ENCODE data around the gene TK1. TPM values are rescaled to one million over a fixed set of nuclear protein-coding genes. Genes with fewer than 3 reads are reported as not detected.

The TK1 gene
- total RNA-seq, 1 experiment from 2014 or later: 89.7 TPM

- Mint-ChIP-seq H3K27ac (ENCODE audit: unreplicated experiment) (no peak overlapping the region), H3K4me1 (ENCODE audit: low read depth, unreplicated experiment) (no peaks in the 10 kb centered on the region), H3K9me3 (ENCODE audit: low read depth, unreplicated experiment) (no peaks in the 10 kb centered on the region), H3K27me3 (ENCODE audit: unreplicated experiment) (no peaks in the 10 kb centered on the region), H3K4me3 (ENCODE audit: low read depth, unreplicated experiment) (no peak overlapping the region), H3K36me3 (ENCODE audit: insufficient read depth, unreplicated experiment) (peaks cover 18% of the 10 kb centered on the region)
- no TSS peak for BruUV-seq (replicated peaks)
- TF ChIP-seq CTCF (IDR thresholded peaks at IDR 0.05; ENCODE audit: unreplicated experiment): no peak
- no peak for DNase-seq
- CTCF ChIA-PET: no interaction called here
- intact Hi-C loops (cut with micrococcal nuclease; ENCODE audit: unreplicated experiment): no loop called here
These were observed 24.2 kb upstream of the TK1 start for GRCh38 chr17:78211032-78211431.

DNA sequence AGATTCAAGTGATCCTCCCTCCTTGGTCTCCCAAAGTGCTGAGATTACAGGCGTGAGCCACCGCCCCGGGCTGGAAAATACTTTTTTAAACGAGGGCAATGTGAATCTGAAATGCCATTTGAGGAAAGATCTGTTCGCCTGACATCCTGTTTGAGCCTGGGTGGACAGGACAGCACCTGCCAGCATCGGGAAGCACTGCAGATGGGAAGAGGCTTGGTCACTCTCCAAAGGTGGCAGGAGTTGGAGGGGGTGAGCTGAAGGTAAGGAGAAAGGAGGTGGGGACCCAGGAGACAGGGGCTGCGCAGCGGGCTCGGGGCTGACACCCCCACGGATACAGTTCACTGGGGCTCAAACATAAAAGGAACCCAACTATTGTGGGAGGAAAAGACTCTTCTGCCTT lies 23.3 kb upstream of the TK1 start:
- no peak for DNase-seq
- H3K27me3 Mint-ChIP-seq (ENCODE audit: unreplicated experiment): no peaks in the 10 kb centered on the region
- no peak overlapping the region for H3K27ac Mint-ChIP-seq (ENCODE audit: unreplicated experiment)
- H3K36me3 Mint-ChIP-seq (ENCODE audit: insufficient read depth, unreplicated experiment): peaks cover 13% of the 10 kb centered on the region
- H3K4me3 Mint-ChIP-seq (ENCODE audit: low read depth, unreplicated experiment): no peak overlapping the region
- intact Hi-C loops (cut with micrococcal nuclease; ENCODE audit: unreplicated experiment): no loop called here
- BruUV-seq (replicated peaks): no TSS peak
- no peaks in the 10 kb centered on the region for H3K4me1 Mint-ChIP-seq (ENCODE audit: low read depth, unreplicated experiment)
- no peak for TF ChIP-seq CTCF (IDR thresholded peaks at IDR 0.05; ENCODE audit: unreplicated experiment)
- H3K9me3 Mint-ChIP-seq (ENCODE audit: low read depth, unreplicated experiment): no peaks in the 10 kb centered on the region
- CTCF ChIA-PET: no interaction called here

DNA sequence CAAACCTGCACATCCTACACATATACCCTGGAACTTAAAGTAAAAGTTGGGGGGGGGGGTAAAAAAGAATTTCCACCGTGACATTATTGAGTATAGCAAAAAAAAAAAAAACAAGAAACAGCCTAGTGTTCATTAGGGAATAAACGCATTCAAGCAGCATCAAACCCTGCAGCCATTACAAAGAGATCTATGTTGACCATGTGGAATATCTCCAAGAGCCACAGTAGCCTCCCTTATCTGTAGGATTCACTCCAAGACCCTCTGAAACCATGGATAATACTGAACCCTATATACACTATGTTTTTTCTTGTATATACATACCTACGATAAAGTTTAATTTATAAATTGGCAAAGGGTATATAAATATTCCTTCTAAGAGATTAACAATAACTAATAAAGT lies 21.6 kb upstream of the TK1 start:
- H3K9me3 Mint-ChIP-seq (ENCODE audit: low read depth, unreplicated experiment): no peaks in the 10 kb centered on the region
- no peak for DNase-seq
- H3K36me3 Mint-ChIP-seq (ENCODE audit: insufficient read depth, unreplicated experiment): no peaks in the 10 kb centered on the region
- H3K4me1 Mint-ChIP-seq (ENCODE audit: low read depth, unreplicated experiment): no peaks in the 10 kb centered on the region
- H3K27ac Mint-ChIP-seq (ENCODE audit: unreplicated experiment): no peak overlapping the region
- no peaks in the 10 kb centered on the region for H3K27me3 Mint-ChIP-seq (ENCODE audit: unreplicated experiment)
- BruUV-seq (replicated peaks): no TSS peak
- no peak for TF ChIP-seq CTCF (IDR thresholded peaks at IDR 0.05; ENCODE audit: unreplicated experiment)
- CTCF ChIA-PET: no interaction called here
- intact Hi-C loops (cut with micrococcal nuclease; ENCODE audit: unreplicated experiment): no loop called here
- H3K4me3 Mint-ChIP-seq (ENCODE audit: low read depth, unreplicated experiment): no peak overlapping the region

DNA sequence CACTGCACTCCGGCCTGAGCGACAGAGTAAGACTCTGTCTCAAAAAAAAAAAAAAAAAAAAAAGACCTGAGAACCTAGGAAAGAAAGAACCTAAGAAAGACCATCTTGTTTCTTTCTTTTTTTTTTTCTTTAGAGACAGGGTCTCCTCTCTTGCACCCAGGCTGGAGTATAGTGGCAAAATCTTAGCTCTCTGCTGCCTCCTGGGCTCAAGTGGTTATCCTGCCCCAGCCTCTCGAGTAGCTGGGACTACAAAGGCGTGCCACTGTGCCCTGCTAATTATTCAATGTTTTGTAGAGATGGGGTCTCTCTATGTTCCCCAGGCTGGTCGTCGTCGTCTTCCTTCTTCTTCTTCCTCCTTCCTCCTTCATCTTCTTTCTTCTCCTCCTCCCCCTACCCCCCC lies 19.4 kb upstream of the TK1 start:
- BruUV-seq (replicated peaks): no TSS peak

More for the DNA sequence above, 19.4 kb upstream of the TK1 start:
- no peaks in the 10 kb centered on the region for H3K9me3 Mint-ChIP-seq (ENCODE audit: low read depth, unreplicated experiment)
- H3K36me3 Mint-ChIP-seq (ENCODE audit: insufficient read depth, unreplicated experiment): no peaks in the 10 kb centered on the region
- intact Hi-C loops (cut with micrococcal nuclease; ENCODE audit: unreplicated experiment): no loop called here
- CTCF ChIA-PET: interaction anchor here (0.7 to 1.1 kb wide), 3 partner anchors 31 to 258 kb away, joined by 3 to 9 read pairs (median 5); no protein-coding TSS in a partner anchor
- no peak for DNase-seq
- H3K4me1 Mint-ChIP-seq (ENCODE audit: low read depth, unreplicated experiment): no peaks in the 10 kb centered on the region
- TF ChIP-seq CTCF (IDR thresholded peaks at IDR 0.05; ENCODE audit: unreplicated experiment): no peak
- H3K27ac Mint-ChIP-seq (ENCODE audit: unreplicated experiment): no peak overlapping the region
- no peaks in the 10 kb centered on the region for H3K27me3 Mint-ChIP-seq (ENCODE audit: unreplicated experiment)
- H3K4me3 Mint-ChIP-seq (ENCODE audit: low read depth, unreplicated experiment): no peak overlapping the region
